PC-9 (cell line): ENCODE data around the gene FAM180A. TPM values are rescaled to one million over a fixed set of nuclear protein-coding genes. Genes with fewer than 3 reads are reported as not detected.

ENCODE experiments used
- BruUV-seq: library from RNA; stranded (reverse); fragments of 400-500 nt; replicated peaks from 2 replicates; lab custom pipeline; 2021; lab: Mats Ljungman, UMichigan
- CTCF ChIA-PET: fragments of 300-600 bp; sonication (Branson Sonifier 250); formaldehyde crosslinking; loops from one replicate; lab custom pipeline; 2022; ENCODE audit warnings: antibody characterized with exemption; lab: Charles Lee
- POLR2A ChIA-PET: fragments of 300-600 bp; sonication (Branson Sonifier 250); formaldehyde crosslinking; loops from one replicate; lab custom pipeline; 2022; ENCODE audit warnings: antibody characterized with exemption; ENCODE audit not compliant: unreplicated experiment; lab: Charles Lee
- DNase-seq, 2 experiments: peaks; one replicate each; pipeline versions ENCODE4 v3.0.0 to v3.0.0-alpha.2; 2015 to 2022; ENCODE audit warnings: mixed read lengths in 1 of 2
- H2AFZ ChIP-seq: fragments of 200-600 bp; sonication (generic); 2 replicates; pipeline ENCODE4 v1.8.1; 2017; ENCODE audit warnings: antibody characterized with exemption
- H3F3A ChIP-seq: fragments of 200-600 bp; sonication (generic); 2 replicates; pipeline ENCODE4 v1.8.1; 2017; ENCODE audit warnings: antibody characterized with exemption, mild to moderate bottlenecking, low read depth; ENCODE audit not compliant: insufficient read depth
- H3K27ac ChIP-seq: fragments of 200-600 bp; sonication (generic); 2 replicates; pipeline ENCODE4 v1.6.1; 2016; ENCODE audit warnings: mixed run types
- H3K27me3 ChIP-seq: fragments of 200-600 bp; sonication (generic); 2 replicates; pipeline ENCODE4 v1.6.1; 2016; ENCODE audit warnings: low read depth, mixed run types; ENCODE audit not compliant: insufficient read depth
- H3K36me3 ChIP-seq: fragments of 200-600 bp; sonication (generic); 2 replicates; pipeline ENCODE4 v1.6.1; 2016; ENCODE audit warnings: low read depth, mixed run types
- H3K4me1 ChIP-seq: fragments of 200-600 bp; sonication (generic); replicated peaks from 2 replicates; pipeline ENCODE4 v1.6.1; 2016; ENCODE audit warnings: mixed run types; ENCODE audit not compliant: insufficient read depth
- H3K4me2 ChIP-seq: fragments of 200-600 bp; sonication (generic); 2 replicates; pipeline ENCODE4 v1.6.1; 2017; ENCODE audit warnings: mixed run types
- H3K4me3 ChIP-seq: fragments of 200-600 bp; sonication (generic); 2 replicates; pipeline ENCODE4 v1.6.1; 2016; ENCODE audit warnings: mixed run types
- H3K79me2 ChIP-seq: fragments of 200-600 bp; sonication (generic); 2 replicates; pipeline ENCODE4 v1.6.1; 2017; ENCODE audit warnings: low read depth, mixed run types
- H3K9me2 ChIP-seq: fragments of 200-600 bp; sonication (generic); 2 replicates; pipeline ENCODE4 v1.8.1; 2017; ENCODE audit warnings: mild to moderate bottlenecking; ENCODE audit not compliant: insufficient read depth
- H3K9me3 ChIP-seq: fragments of 200-600 bp; sonication (generic); 2 replicates; pipeline ENCODE4 v1.8.1; 2016; ENCODE audit warnings: low read depth; ENCODE audit not compliant: insufficient read depth
- H4K20me1 ChIP-seq: fragments of 200-600 bp; sonication (generic); 2 replicates; pipeline ENCODE4 v1.8.1; 2017; ENCODE audit not compliant: insufficient read depth
- CTCF ChIP-seq: fragments of 200-600 bp; sonication (generic); conservative IDR thresholded peaks from 2 replicates; pipeline ENCODE4 v1.6.1; 2017; ENCODE audit warnings: mixed run types, antibody characterized with exemption, mild to moderate bottlenecking, moderate library complexity
- EZH2 ChIP-seq: fragments of 200-600 bp; sonication (generic); IDR thresholded peaks from 2 replicates; pipeline ENCODE4 v1.8.0; 2017; ENCODE audit warnings: antibody characterized with exemption, low read depth
- intact Hi-C: fragments of 100-400 bp; cut with micrococcal nuclease; formaldehyde crosslinking; loops from one replicate; pipeline ENCODE4 v1.10.0; 2022; ENCODE audit not compliant: unreplicated experiment
- total RNA-seq: library from RNA; stranded (reverse); gene quantifications from 2 replicates; pipeline ENCODE4 v1.2.3, GENCODE V29; 2021

FAM180A gene
- total RNA-seq, 1 experiment from 2014 or later, result not detected

DNA sequence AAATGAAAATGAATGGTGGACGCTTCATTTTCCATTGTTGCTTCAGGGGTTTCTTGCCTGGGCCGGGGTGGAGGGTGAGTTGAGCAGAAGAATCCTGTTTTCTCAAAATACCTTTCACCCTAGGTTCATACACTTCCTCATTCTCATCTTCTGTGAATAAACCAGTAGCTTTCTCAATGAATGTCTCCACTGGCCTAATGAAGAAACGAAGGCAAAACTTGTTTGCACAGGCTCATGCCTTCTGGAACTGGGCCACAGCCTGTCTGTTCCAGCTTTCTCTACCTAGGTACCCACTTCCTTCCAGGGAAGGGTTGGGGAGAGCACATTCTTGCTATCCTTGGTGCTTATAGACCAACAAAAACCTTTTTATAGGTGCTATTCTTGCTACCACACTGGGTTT is 65.0 kb downstream of the FAM180A start:
- H3K36me3 ChIP-seq, result no peaks in the 10 kb centered on the region
- TF ChIP-seq CTCF, result no peak
- no peak for TF ChIP-seq EZH2
- no peaks in the 10 kb centered on the region; the same call in 1 of the 2 replicates for H3K9me3 ChIP-seq
- no peaks in the 10 kb centered on the region for H3K79me2 ChIP-seq
- H3K4me2 ChIP-seq, result no peak overlapping the region
- no peaks in the 10 kb centered on the region; the same call in 1 of the 2 replicates for H4K20me1 ChIP-seq
- ChIA-PET CTCF (no interaction called here), POLR2A (interaction anchor here (0.5 kb wide), 1 partner anchor 8 kb away, joined by 4 read pairs; no protein-coding TSS in a partner anchor)
- peak overlapping the region; percentile 7; the same call in 1 of the 2 replicates for H3K27ac ChIP-seq
- no peak overlapping the region for H2AFZ ChIP-seq
- no peak overlapping the region for H3K4me3 ChIP-seq
- H3K9me2 ChIP-seq, result no peaks in the 10 kb centered on the region
- H3K4me1 ChIP-seq, result peaks cover 14% of the 10 kb centered on the region
- intact Hi-C loops, result no loop called here
- peaks cover 13% of the 10 kb centered on the region for H3F3A ChIP-seq
- DNase-seq, result peak; percentile 47 to 85
- H3K27me3 ChIP-seq, result no peaks in the 10 kb centered on the region
- no TSS peak for BruUV-seq

GRCh38 chr7:135682191-135682590 is 66.4 kb downstream of the FAM180A start:
- Histone ChIP-seq H3K9me3 (no peaks in the 10 kb centered on the region; the same call in 1 of the 2 replicates), H3K9me2 (no peaks in the 10 kb centered on the region), H3F3A (peaks cover 23% of the 10 kb centered on the region), H3K4me1 (peaks cover 25% of the 10 kb centered on the region), H3K4me3 (no peak overlapping the region), H3K36me3 (no peaks in the 10 kb centered on the region), H3K79me2 (peaks cover 4% of the 10 kb centered on the region; the same call in 1 of the 2 replicates), H2AFZ (no peak overlapping the region), H3K27ac (no peak overlapping the region), H3K27me3 (no peaks in the 10 kb centered on the region), H3K4me2 (no peak overlapping the region), H4K20me1 (no peaks in the 10 kb centered on the region)
- DNase-seq, result no peak
- POLR2A ChIA-PET, result no interaction called here
- CTCF ChIA-PET, result no interaction called here
- intact Hi-C loops, result no loop called here
- no TSS peak for BruUV-seq
- TF ChIP-seq CTCF, result no peak
- no peak for TF ChIP-seq EZH2

DNA sequence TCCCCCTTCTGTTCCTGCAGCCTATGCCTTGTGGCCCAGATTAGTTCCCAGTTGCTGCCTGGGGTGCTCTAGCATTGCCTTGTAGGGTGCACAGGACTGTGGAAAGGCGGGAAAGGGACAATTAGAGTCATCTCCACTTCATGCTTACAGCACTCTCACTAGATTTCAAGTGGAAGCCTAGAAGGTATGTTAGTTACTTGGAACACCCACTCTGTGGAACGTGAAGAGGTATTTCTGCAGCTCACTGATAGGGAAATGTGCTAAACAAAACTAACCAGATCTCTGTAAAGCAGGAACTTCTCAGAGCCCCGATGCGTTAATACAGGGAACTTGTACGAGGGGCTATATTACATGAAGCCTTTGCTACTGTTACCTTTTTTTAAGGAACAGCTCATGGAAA is 66.9 kb downstream of the FAM180A start:
- ChIA-PET POLR2A (no interaction called here), CTCF (no interaction called here)
- TF ChIP-seq EZH2, result no peak
- TF ChIP-seq CTCF, result no peak
- H3F3A ChIP-seq, result peaks cover 23% of the 10 kb centered on the region
- intact Hi-C loops, result no loop called here
- peaks cover under 1% of the 10 kb centered on the region; the same call in 1 of the 2 replicates for H3K36me3 ChIP-seq
- H4K20me1 ChIP-seq, result no peaks in the 10 kb centered on the region
- no peaks in the 10 kb centered on the region for H3K9me2 ChIP-seq
- peaks cover 4% of the 10 kb centered on the region; the same call in 1 of the 2 replicates for H3K79me2 ChIP-seq
- no peaks in the 10 kb centered on the region; the same call in 1 of the 2 replicates for H3K9me3 ChIP-seq
- no peaks in the 10 kb centered on the region for H3K27me3 ChIP-seq
- H3K4me2 ChIP-seq, result no peak overlapping the region
- no peak overlapping the region for H3K4me3 ChIP-seq
- H3K27ac ChIP-seq, result no peak overlapping the region
- peaks cover 25% of the 10 kb centered on the region for H3K4me1 ChIP-seq
- BruUV-seq, result no TSS peak
- H2AFZ ChIP-seq, result no peak overlapping the region
- DNase-seq, result no peak

Other genes with a start within 250 kb of the FAM180A start
- gene CNOT4, start 238.7 kb downstream of the FAM180A start, total RNA-seq, result 22.8 and 25.8 TPM in 2 replicates
- gene NUP205, start 190.9 kb downstream of the FAM180A start, total RNA-seq, result 75.4 and 108 TPM in 2 replicates
- gene STMP1, start 86.3 kb downstream of the FAM180A start, total RNA-seq, result 60.4 and 77.0 TPM in 2 replicates
- gene SLC13A4, start 20.6 kb downstream of the FAM180A start, total RNA-seq, result not detected in 2 replicates
- 181 and 212 TPM in 2 replicates for gene MTPN, start 228.5 kb upstream of the FAM180A start, total RNA-seq